HG02884 (cell line): ENCODE results near the gene INSIG1.

Experiments
- ATAC-seq: cut with Tn5 transposase; IDR thresholded peaks from one replicate; pipeline ENCODE4 v1.9.1; 2021; ENCODE audit warnings: mild to moderate bottlenecking, moderate library complexity; ENCODE audit not compliant: unreplicated experiment

The INSIG1 gene

GRCh38 chr7:155324012-155324917 is 26.6 kb downstream of the INSIG1 start:
- no peak for ATAC-seq

GRCh38 chr7:155324918-155325235 is 27.2 kb downstream of the INSIG1 start:
- no peak for ATAC-seq

GRCh38 chr7:155326385-155326784 is 28.7 kb downstream of the INSIG1 start:
- no peak for ATAC-seq

- ATAC-seq: no peak
Observed at GRCh38 chr7:155327590-155328320, 30.1 kb downstream of the INSIG1 start.

- no peak for ATAC-seq
Observed at GRCh38 chr7:155329225-155329624, 31.5 kb downstream of the INSIG1 start.

GRCh38 chr7:155331396-155331795 is 33.7 kb downstream of the INSIG1 start:
- ATAC-seq: no peak

GRCh38 chr7:155333346-155334234 is 35.9 kb downstream of the INSIG1 start:
- ATAC-seq: no peak

GRCh38 chr7:155336812-155337602 is 39.3 kb downstream of the INSIG1 start:
- ATAC-seq: no peak

- no peak for ATAC-seq
Observed at GRCh38 chr7:155337946-155338631, 40.4 kb downstream of the INSIG1 start.

GRCh38 chr7:155338632-155339320 is 41.1 kb downstream of the INSIG1 start:
- ATAC-seq: peak; percentile 47

- no peak for ATAC-seq
Observed at GRCh38 chr7:155339474-155339873, 41.8 kb downstream of the INSIG1 start.

- no peak for ATAC-seq
Observed at GRCh38 chr7:155340071-155340531, 42.4 kb downstream of the INSIG1 start.

- ATAC-seq: no peak
Observed at GRCh38 chr7:155340721-155341120, 43.0 kb downstream of the INSIG1 start.

- ATAC-seq: no peak
Observed at GRCh38 chr7:155341463-155341983, 43.8 kb downstream of the INSIG1 start.

GRCh38 chr7:155342313-155342712 is 44.6 kb downstream of the INSIG1 start:
- no peak for ATAC-seq

- no peak for ATAC-seq
Observed at GRCh38 chr7:155343150-155343549, 45.5 kb downstream of the INSIG1 start.

GRCh38 chr7:155343661-155344121 is 46.0 kb downstream of the INSIG1 start:
- ATAC-seq: no peak

- ATAC-seq: peak; percentile 33
Observed at GRCh38 chr7:155344270-155344617, 46.6 kb downstream of the INSIG1 start.
